ENCODE measurements around the gene COL13A1.

COL13A1 gene

DNA sequence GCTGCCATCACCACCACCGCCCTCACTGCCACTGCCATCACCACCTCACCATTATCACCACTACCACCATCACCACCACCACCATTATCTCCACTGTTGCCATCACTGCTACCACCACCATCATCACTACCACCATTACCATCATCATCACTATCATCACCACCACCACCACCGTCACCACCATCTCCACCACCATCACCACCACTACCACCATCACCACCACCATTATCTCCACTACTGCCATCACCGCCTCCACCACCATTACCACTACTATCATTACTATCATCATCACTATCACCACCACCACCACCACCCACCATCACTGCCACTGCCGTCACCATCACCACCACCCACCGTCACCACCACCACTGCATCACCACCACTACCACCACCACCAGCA, 9.9 kb upstream of the COL13A1 start:
- no peak for DNase-seq (ENCODE audit: extremely low read depth, insufficient read length)
- no peaks in the 10 kb centered on the region; the same call in none of the 2 replicates for H3K27me3 ChIP-seq (replicated peaks; ENCODE audit: control insufficient read depth, insufficient read depth, low read length)
- TF ChIP-seq, protein P1, sequence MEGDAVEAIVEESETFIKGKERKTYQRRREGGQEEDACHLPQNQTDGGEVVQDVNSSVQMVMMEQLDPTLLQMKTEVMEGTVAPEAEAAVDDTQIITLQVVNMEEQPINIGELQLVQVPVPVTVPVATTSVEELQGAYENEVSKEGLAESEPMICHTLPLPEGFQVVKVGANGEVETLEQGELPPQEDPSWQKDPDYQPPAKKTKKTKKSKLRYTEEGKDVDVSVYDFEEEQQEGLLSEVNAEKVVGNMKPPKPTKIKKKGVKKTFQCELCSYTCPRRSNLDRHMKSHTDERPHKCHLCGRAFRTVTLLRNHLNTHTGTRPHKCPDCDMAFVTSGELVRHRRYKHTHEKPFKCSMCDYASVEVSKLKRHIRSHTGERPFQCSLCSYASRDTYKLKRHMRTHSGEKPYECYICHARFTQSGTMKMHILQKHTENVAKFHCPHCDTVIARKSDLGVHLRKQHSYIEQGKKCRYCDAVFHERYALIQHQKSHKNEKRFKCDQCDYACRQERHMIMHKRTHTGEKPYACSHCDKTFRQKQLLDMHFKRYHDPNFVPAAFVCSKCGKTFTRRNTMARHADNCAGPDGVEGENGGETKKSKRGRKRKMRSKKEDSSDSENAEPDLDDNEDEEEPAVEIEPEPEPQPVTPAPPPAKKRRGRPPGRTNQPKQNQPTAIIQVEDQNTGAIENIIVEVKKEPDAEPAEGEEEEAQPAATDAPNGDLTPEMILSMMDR (IDR thresholded peaks at IDR 0.05; ENCODE audit: insufficient read depth, low read length, poor library complexity, severe bottlenecking) = no peak
- no peak overlapping the region for H3K4me3 ChIP-seq (replicated peaks; ENCODE audit: low read depth, low read length)
- no peaks in the 10 kb centered on the region for H3K36me3 ChIP-seq (ENCODE audit: control insufficient read depth, insufficient read depth, low read length)

DNA sequence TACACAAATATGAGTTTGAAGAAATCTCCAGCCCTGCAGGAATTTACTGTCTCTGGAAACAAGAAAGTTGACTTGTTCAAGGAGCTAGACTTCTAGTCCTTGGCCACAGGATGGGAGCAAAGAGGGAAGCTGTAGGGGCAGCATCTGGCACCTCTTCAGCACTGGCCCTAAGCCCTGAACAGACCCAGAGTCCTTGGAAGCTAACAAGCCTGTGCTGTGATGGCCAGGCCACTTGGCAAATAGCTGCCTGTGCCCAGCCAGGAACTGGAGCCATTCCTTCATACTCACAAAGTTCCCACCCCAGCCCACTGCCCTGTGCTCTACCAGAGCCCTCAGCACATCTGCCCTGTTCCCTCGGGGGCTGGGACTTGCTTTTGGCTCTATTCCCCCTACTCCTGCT, 9.4 kb upstream of the COL13A1 start:
- TF ChIP-seq, protein P1 (IDR thresholded peaks at IDR 0.05; ENCODE audit: insufficient read depth, low read length, poor library complexity, severe bottlenecking) = no peak
- no peaks in the 10 kb centered on the region for H3K36me3 ChIP-seq (ENCODE audit: control insufficient read depth, insufficient read depth, low read length)
- no peak for DNase-seq (ENCODE audit: extremely low read depth, insufficient read length)
- H3K4me3 ChIP-seq (replicated peaks; ENCODE audit: low read depth, low read length) = no peak overlapping the region
- H3K27me3 ChIP-seq (replicated peaks; ENCODE audit: control insufficient read depth, insufficient read depth, low read length) = no peaks in the 10 kb centered on the region; the same call in none of the 2 replicates

DNA sequence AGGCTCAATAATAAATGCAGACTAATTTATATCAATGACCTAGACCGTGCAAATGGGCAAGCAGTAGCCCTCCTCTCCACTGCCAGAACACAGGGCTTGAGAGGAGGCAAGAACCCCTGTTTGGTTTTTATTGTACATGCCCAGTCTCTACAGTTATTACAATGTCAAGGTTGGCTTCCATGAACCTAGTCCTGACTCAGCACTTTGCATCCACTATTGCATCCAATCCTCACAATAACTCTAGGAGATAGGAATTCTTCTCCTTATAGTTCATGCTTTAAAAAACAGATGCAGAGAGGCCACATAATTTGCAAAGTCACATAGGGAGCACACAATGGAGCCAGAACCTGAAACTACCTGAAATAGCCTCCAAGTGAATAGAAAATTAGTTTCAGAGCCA, 7.0 kb upstream of the COL13A1 start:
- Histone ChIP-seq H3K36me3 (ENCODE audit: control insufficient read depth, insufficient read depth, low read length) (no peaks in the 10 kb centered on the region), H3K4me3 (replicated peaks; ENCODE audit: low read depth, low read length) (no peak overlapping the region), H3K27me3 (replicated peaks; ENCODE audit: control insufficient read depth, insufficient read depth, low read length) (no peaks in the 10 kb centered on the region; the same call in 1 of the 2 replicates)
- no peak for DNase-seq (ENCODE audit: extremely low read depth, insufficient read length)
- TF ChIP-seq, protein P1 (IDR thresholded peaks at IDR 0.05; ENCODE audit: insufficient read depth, low read length, poor library complexity, severe bottlenecking) = no peak

DNA sequence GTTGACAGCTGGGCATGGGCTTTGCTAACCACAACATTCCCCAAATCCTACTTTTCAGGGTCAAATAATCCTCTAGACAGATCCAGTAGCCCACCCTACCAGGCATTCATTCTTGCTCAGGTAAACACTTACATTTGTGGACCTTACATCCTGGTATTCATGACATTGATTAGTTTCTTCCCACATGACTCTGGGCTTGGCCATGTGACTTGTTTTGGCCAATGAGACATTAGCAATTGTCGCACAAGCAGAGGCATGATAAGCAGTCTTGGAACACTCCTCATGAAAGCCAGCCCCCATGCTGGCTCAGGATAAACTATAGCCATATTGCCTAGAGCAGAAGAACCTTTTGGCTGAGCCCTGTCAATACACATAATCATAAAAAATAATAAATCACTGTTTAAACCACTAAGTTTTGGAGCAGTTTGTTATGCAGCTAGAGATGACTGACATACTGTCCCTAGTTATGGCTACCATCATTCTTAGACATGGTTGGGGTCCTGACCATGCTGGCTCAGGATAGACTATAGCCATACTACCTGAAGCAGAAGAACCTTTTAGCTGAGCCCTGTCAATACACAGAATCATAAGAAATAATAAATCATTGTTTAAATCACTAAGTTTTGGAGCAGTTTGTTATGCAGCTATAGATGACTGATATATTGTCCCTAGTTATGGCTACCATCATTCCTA, 6.3 kb upstream of the COL13A1 start:
- H3K27me3 ChIP-seq (replicated peaks; ENCODE audit: control insufficient read depth, insufficient read depth, low read length) = no peaks in the 10 kb centered on the region; the same call in 1 of the 2 replicates
- no peak overlapping the region for H3K4me3 ChIP-seq (replicated peaks; ENCODE audit: low read depth, low read length)
- TF ChIP-seq, protein P1 (IDR thresholded peaks at IDR 0.05; ENCODE audit: insufficient read depth, low read length, poor library complexity, severe bottlenecking) = no peak
- H3K36me3 ChIP-seq (ENCODE audit: control insufficient read depth, insufficient read depth, low read length) = no peaks in the 10 kb centered on the region
- no peak for DNase-seq (ENCODE audit: extremely low read depth, insufficient read length)

DNA sequence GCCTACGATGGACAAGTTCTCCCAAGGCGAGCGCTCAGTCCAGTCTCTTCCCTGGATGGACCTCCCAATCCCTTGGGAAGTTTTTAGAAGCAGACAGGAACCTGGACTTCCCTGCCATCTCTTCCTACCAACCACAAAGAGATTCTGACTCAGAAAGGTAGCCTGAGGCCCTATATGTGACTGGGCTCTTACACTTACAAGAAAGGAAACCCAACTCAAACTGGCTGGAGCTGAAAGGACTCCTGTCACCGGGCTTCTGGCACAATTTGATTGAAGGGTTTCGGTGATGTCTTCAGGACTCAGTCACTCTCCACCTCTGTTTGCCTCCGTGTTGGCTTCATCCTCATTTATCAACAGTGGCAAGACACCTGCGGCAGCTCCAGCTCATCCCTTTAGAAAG, 3.7 kb upstream of the COL13A1 start:
- no peaks in the 10 kb centered on the region for H3K36me3 ChIP-seq (ENCODE audit: control insufficient read depth, insufficient read depth, low read length)
- TF ChIP-seq, protein P1 (IDR thresholded peaks at IDR 0.05; ENCODE audit: insufficient read depth, low read length, poor library complexity, severe bottlenecking) = no peak
- H3K4me3 ChIP-seq (replicated peaks; ENCODE audit: low read depth, low read length) = no peak overlapping the region
- DNase-seq (ENCODE audit: extremely low read depth, insufficient read length) = no peak
- no peaks in the 10 kb centered on the region; the same call in none of the 2 replicates for H3K27me3 ChIP-seq (replicated peaks; ENCODE audit: control insufficient read depth, insufficient read depth, low read length)
